H9 (cell line): ENCODE measurements around the gene MAPK8IP2. TPM values are rescaled to one million over a fixed set of nuclear protein-coding genes. Genes with fewer than 3 reads are reported as not detected.

Source experiments
- DNase-seq: peaks from one replicate; pipeline ENCODE4 v3.0.0-alpha.2; 2017
- H2AFZ ChIP-seq: one replicate; pipeline ENCODE4 v1.6.1; 2013; ENCODE audit warnings: mild to moderate bottlenecking, low read length, control low read depth, moderate library complexity
- H2AK5ac ChIP-seq: 2 replicates; pipeline ENCODE4 v1.6.1; 2013; ENCODE audit warnings: low read length, control low read depth, mixed read lengths; ENCODE audit not compliant: insufficient read length
- H2BK120ac ChIP-seq: one replicate; pipeline ENCODE4 v1.6.1; 2013; ENCODE audit warnings: low read depth, mild to moderate bottlenecking, low read length, control low read depth, inconsistent platforms; ENCODE audit not compliant: poor library complexity, severe bottlenecking
- H2BK12ac ChIP-seq: 2 replicates; pipeline ENCODE4 v1.6.1; 2013; ENCODE audit warnings: low read length, control low read depth, mixed read lengths, low read depth; ENCODE audit not compliant: insufficient read length
- H2BK15ac ChIP-seq: 2 replicates; pipeline ENCODE4 v1.6.1; 2013; ENCODE audit warnings: low read depth, low read length, control low read depth
- H2BK20ac ChIP-seq: one replicate; pipeline ENCODE4 v1.6.1; 2013; ENCODE audit warnings: low read depth, mild to moderate bottlenecking, low read length, control low read depth, inconsistent platforms; ENCODE audit not compliant: poor library complexity, severe bottlenecking
- H2BK5ac ChIP-seq: 2 replicates; pipeline ENCODE4 v1.6.1; 2013; ENCODE audit warnings: low read length, control low read depth, mixed read lengths; ENCODE audit not compliant: insufficient read length
- H3K14ac ChIP-seq: 2 replicates; pipeline ENCODE4 v1.6.1; 2013; ENCODE audit warnings: low read length, control low read depth; ENCODE audit not compliant: insufficient read depth
- H3K18ac ChIP-seq: 2 replicates; pipeline ENCODE4 v1.6.1; 2013; ENCODE audit warnings: low read depth, mild to moderate bottlenecking, mixed read lengths, low read length, control low read depth; ENCODE audit not compliant: insufficient read length
- H3K23ac ChIP-seq: 2 replicates; pipeline ENCODE4 v1.6.1; 2013; ENCODE audit warnings: low read length, control low read depth, mixed read lengths, low read depth; ENCODE audit not compliant: insufficient read length
- H3K23me2 ChIP-seq: 2 replicates; pipeline ENCODE4 v1.6.1; 2013; ENCODE audit warnings: low read depth, mild to moderate bottlenecking, mixed read lengths, low read length, control low read depth; ENCODE audit not compliant: insufficient read length, poor library complexity, severe bottlenecking
- H3K27ac ChIP-seq: 2 replicates; pipeline ENCODE4 v1.5.1; 2013; ENCODE audit warnings: low read length, control low read depth, mixed read lengths, low read depth; ENCODE audit not compliant: insufficient read length
- H3K27me3 ChIP-seq: 2 replicates; pipeline ENCODE4 v1.6.1; 2013; ENCODE audit warnings: low read length, control low read depth, inconsistent platforms; ENCODE audit not compliant: insufficient read depth
- H3K4ac ChIP-seq: 2 replicates; pipeline ENCODE4 v1.6.1; 2013; ENCODE audit warnings: low read depth, mild to moderate bottlenecking, control low read depth, inconsistent platforms, low read length, moderate library complexity
- H3K4me1 ChIP-seq: 2 replicates; pipeline ENCODE4 v1.6.1; 2013; ENCODE audit warnings: low read length, control low read depth, inconsistent platforms; ENCODE audit not compliant: insufficient read depth
- H3K4me2 ChIP-seq: 2 replicates; pipeline ENCODE4 v1.6.1; 2013; ENCODE audit warnings: low read length, control low read depth, mixed read lengths; ENCODE audit not compliant: insufficient read length, insufficient read depth
- H3K56ac ChIP-seq: 2 replicates; pipeline ENCODE4 v1.6.1; 2013; ENCODE audit warnings: low read depth, mild to moderate bottlenecking, mixed read lengths, low read length, control low read depth; ENCODE audit not compliant: insufficient read length
- H3K79me1 ChIP-seq: 2 replicates; pipeline ENCODE4 v1.6.1; 2013; ENCODE audit warnings: low read depth, mild to moderate bottlenecking, moderate library complexity, low read length, control low read depth, inconsistent platforms; ENCODE audit not compliant: insufficient read depth, poor library complexity, severe bottlenecking
- H3K79me2 ChIP-seq: 2 replicates; pipeline ENCODE4 v1.6.1; 2013; ENCODE audit warnings: low read length, control low read depth, inconsistent platforms; ENCODE audit not compliant: insufficient read depth
- H3K9ac ChIP-seq: 2 replicates; pipeline ENCODE4 v1.6.1; 2013; ENCODE audit warnings: low read length, control low read depth, mixed read lengths; ENCODE audit not compliant: insufficient read length; ENCODE audit errors: extremely low read depth
- H3K9me3 ChIP-seq: one replicate; pipeline ENCODE4 v1.6.1; 2013; ENCODE audit warnings: low read depth, low read length, inconsistent platforms; ENCODE audit not compliant: control insufficient read depth
- H3T11ph ChIP-seq: one replicate; pipeline ENCODE4 v1.6.1; 2013; ENCODE audit warnings: mild to moderate bottlenecking, low read length, control low read depth, inconsistent platforms
- H4K20me1 ChIP-seq: one replicate; pipeline ENCODE4 v1.6.1; 2013; ENCODE audit not compliant: control insufficient read depth, insufficient read length, insufficient read depth
- H4K5ac ChIP-seq: 2 replicates; pipeline ENCODE4 v1.6.1; 2013; ENCODE audit warnings: low read depth, mild to moderate bottlenecking, mixed read lengths, low read length, control low read depth; ENCODE audit not compliant: insufficient read length
- H4K8ac ChIP-seq: replicated peaks from 2 replicates; pipeline ENCODE4 v1.6.1; 2013; ENCODE audit warnings: low read length, control low read depth, mixed read lengths, low read depth; ENCODE audit not compliant: insufficient read length
- H4K91ac ChIP-seq: 2 replicates; pipeline ENCODE4 v1.6.1; 2013; ENCODE audit warnings: low read depth, mild to moderate bottlenecking, moderate library complexity, mixed read lengths, low read length, control low read depth; ENCODE audit not compliant: insufficient read length
- H3K27ac Mint-ChIP-seq, 3 experiments: 2 replicates in 2 of 3; 3 replicates in 1 of 3; pipeline ENCODE4 v1.8.0; 2020 to 2021; ENCODE audit warnings: mixed read lengths in 3 of 3, mild to moderate bottlenecking in 1 of 3, moderate library complexity in 1 of 3
- H3K27me3 Mint-ChIP-seq: 2 replicates; pipeline ENCODE4 v1.8.0; 2021; ENCODE audit warnings: low read depth, mild to moderate bottlenecking, moderate library complexity, mixed read lengths
- H3K36me3 Mint-ChIP-seq, 3 experiments: 2 replicates in 2 of 3; 3 replicates in 1 of 3; pipeline ENCODE4 v1.8.0; 2020 to 2021; ENCODE audit warnings: low read depth in 3 of 3, mixed read lengths in 3 of 3; ENCODE audit not compliant: insufficient read depth in 1 of 3
- H3K4me1 Mint-ChIP-seq, 2 experiments: 2 replicates each; pipeline ENCODE4 v1.8.0; 2020; ENCODE audit warnings: mixed read lengths in 2 of 2
- H3K4me3 Mint-ChIP-seq, 2 experiments: 2 replicates in 1 of 2; 3 replicates in 1 of 2; pipeline ENCODE4 v1.8.0; 2020 to 2021; ENCODE audit warnings: mild to moderate bottlenecking in 2 of 2, mixed read lengths in 2 of 2, moderate library complexity in 1 of 2
- H3K9me3 Mint-ChIP-seq, 2 experiments: 2 replicates in 1 of 2; 3 replicates in 1 of 2; pipeline ENCODE4 v1.8.0; 2020; ENCODE audit warnings: mild to moderate bottlenecking in 2 of 2, mixed read lengths in 2 of 2, moderate library complexity in 1 of 2
- CTCF ChIP-seq: fragments of 200-600 bp; sonication (generic); conservative IDR thresholded peaks from 3 replicates; pipeline ENCODE4 v1.8.0; 2021; ENCODE audit warnings: antibody characterized with exemption, mild to moderate bottlenecking
- WGBS: extraction: QIAGEN DNeasy Blood & Tissue Kit; methylation state at CpG from one replicate; pipeline ENCODE4 v1.1.7; 2013; ENCODE audit warnings: missing lambda C conversion rate, low lambda C conversion rate, mixed read lengths; ENCODE audit not compliant: insufficient read length; ENCODE audit errors: extremely low coverage; 5-methylcytosine and 5-hydroxymethylcytosine counted together
- total RNA-seq: library from RNA; stranded (reverse); gene quantifications from 2 replicates; pipeline ENCODE4 v1.2.1, GENCODE V29; 2021

Gene MAPK8IP2
- total RNA-seq, 1 experiment from 2014 or later: 5.7 TPM

- no peak overlapping the region for H3K14ac ChIP-seq
- no peak overlapping the region for H4K8ac ChIP-seq
- H2BK12ac ChIP-seq: no peak overlapping the region
- H3K56ac ChIP-seq: no peak overlapping the region
- H2BK20ac ChIP-seq: no peak overlapping the region
- H2AFZ ChIP-seq: no peak overlapping the region
- H3K9ac ChIP-seq: no peak overlapping the region
- no peaks in the 10 kb centered on the region for H4K20me1 ChIP-seq
- H3K79me2 ChIP-seq: no peaks in the 10 kb centered on the region
- no peak overlapping the region for H3K23ac ChIP-seq
- no peak overlapping the region for H3K4me2 ChIP-seq
- Mint-ChIP-seq H3K9me3 (no peaks in the 10 kb centered on the region; a peak in 1 of 5 replicates), H3K36me3 (no peaks in the 10 kb centered on the region), H3K4me1 (peaks cover 4% of the 10 kb centered on the region in 2 experiments), H3K27me3 (peaks cover 46% of the 10 kb centered on the region), H3K27ac (no peak overlapping the region), H3K4me3 (no peak overlapping the region)
- H3T11ph ChIP-seq: no peak overlapping the region
- no peak overlapping the region for H4K5ac ChIP-seq
- H2BK15ac ChIP-seq: no peak overlapping the region
- no peak overlapping the region for H2BK5ac ChIP-seq
- no peak overlapping the region for H3K4ac ChIP-seq
- H3K23me2 ChIP-seq: peaks cover 3% of the 10 kb centered on the region
- H3K9me3 ChIP-seq: no peaks in the 10 kb centered on the region
- no peak for TF ChIP-seq CTCF
- no peak overlapping the region for H2BK120ac ChIP-seq
- no peaks in the 10 kb centered on the region for H3K79me1 ChIP-seq
- H2AK5ac ChIP-seq: no peak overlapping the region
- no peak overlapping the region for H3K27ac ChIP-seq
- no CpG with 5 or more reads among the region's 3 CpGs for WGBS
- no peak for DNase-seq
- no peak overlapping the region for H4K91ac ChIP-seq
- peaks cover 4% of the 10 kb centered on the region; the same call in 1 of the 2 replicates for H3K27me3 ChIP-seq
- no peaks in the 10 kb centered on the region; the same call in 1 of the 2 replicates for H3K4me1 ChIP-seq
- H3K18ac ChIP-seq: no peak overlapping the region
These were observed 5.4 kb upstream of the MAPK8IP2 start for GRCh38 chr22:50595189-50595588.
